Tibial nerve (tissue), 4 donors: Measurements from ENCODE around the gene ARHGAP27.

ENCODE experiments used
- CTCF ChIP-seq, 5 experiments: fragments of 200-600 bp in 3 of 5; fragments of 450-650 bp in 2 of 5; sonication (generic) in 3 of 5; IDR thresholded peaks; one replicate each; pipeline ENCODE4 v1.5.1; 2016 to 2019; ENCODE audit warnings: antibody characterized with exemption in 5 of 5, mild to moderate bottlenecking in 3 of 5, moderate library complexity in 2 of 5
- EP300 ChIP-seq, 2 donors: sonication (generic); formaldehyde crosslinking; IDR thresholded peaks; one replicate each; pipeline ENCODE4 v1.6.1; 2017; ENCODE audit warnings: antibody characterized with exemption in 2 of 2, mild to moderate bottlenecking in 1 of 2
- POLR2A ChIP-seq, 2 donors: fragments of 450-650 bp; IDR thresholded peaks; one replicate each; pipeline ENCODE4 v1.6.1; 2017; ENCODE audit warnings: antibody characterized with exemption in 2 of 2, mild to moderate bottlenecking in 2 of 2, moderate library complexity in 2 of 2

GRCh38 chr17:45398800-45399199 is 33.9 kb downstream of the ARHGAP27 start:
- TF ChIP-seq POLR2A (IDR thresholded peaks at IDR 0.05) (no peak), CTCF (IDR thresholded peaks at IDR 0.05) (no peak), EP300 (IDR thresholded peaks at IDR 0.05) (no peak)
